ENCODE measurements around the gene MEI1.
A peak's percentile ranks its signal among the peaks of the same experiment; 100 is the strongest.

GRCh38 chr22:41682033-41682807 is 17.1 kb upstream of the MEI1 start:
- no peak for TF ChIP-seq ZNF512 (tag; IDR thresholded peaks at IDR 0.05)
- no peak for TF ChIP-seq E2F5 (CRISPR knock-in tag; IDR thresholded peaks at IDR 0.05)
- no peak for TF ChIP-seq CTCF (IDR thresholded peaks at IDR 0.05 in 2 of 3, conservative IDR thresholded peaks at IDR 0.05 in 1 of 3; ENCODE audit: insufficient read depth in 2 of 3, low read depth in 1 of 3, low read length in 3 of 3)
- peak; percentile 92 for TF ChIP-seq POLR2A (conservative IDR thresholded peaks at IDR 0.05)

Data from K562 (cell line).